ENCODE data around the gene DPP6.

DPP6 gene

DNA sequence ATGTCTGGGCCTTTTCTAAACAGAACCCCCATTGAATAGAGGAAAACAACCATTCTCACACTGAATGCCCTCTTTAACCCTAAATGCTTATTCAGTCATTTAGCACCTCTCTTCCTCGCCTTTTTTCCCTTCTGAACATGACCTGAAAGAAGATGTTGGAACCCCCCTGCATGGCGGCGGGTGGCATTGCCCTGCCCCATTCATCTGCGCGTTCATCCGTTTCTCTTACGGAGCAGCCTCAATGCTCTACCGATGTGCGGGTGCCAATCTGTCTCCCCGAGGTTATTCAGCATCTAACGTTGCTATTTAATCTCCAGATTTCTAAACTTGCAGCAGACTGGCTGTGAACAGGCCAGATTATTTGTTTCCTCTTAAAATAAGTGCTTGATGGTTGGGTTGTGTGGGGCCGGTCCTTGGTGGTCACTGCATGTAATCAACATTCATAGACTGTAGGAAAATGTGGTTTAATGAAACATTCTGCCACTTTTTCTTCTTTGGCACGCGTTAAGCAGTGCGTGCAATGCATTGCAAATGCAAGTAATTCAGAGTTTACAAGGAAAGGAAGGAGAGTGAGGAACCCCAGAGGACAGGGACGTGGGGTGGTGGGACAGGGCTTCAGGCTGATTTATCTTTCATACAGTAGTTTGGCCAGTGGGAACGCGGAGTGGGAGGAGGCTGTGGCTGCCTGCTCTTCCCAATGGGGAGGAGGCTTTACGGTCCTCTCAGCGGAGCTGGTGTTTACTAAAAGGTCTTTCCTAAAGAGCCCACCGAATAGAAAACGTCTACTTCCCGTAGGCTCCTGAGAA lies 286.7 kb downstream of the DPP6 start:
- no peak for DNase-seq (ENCODE audit: low read depth)

DNA sequence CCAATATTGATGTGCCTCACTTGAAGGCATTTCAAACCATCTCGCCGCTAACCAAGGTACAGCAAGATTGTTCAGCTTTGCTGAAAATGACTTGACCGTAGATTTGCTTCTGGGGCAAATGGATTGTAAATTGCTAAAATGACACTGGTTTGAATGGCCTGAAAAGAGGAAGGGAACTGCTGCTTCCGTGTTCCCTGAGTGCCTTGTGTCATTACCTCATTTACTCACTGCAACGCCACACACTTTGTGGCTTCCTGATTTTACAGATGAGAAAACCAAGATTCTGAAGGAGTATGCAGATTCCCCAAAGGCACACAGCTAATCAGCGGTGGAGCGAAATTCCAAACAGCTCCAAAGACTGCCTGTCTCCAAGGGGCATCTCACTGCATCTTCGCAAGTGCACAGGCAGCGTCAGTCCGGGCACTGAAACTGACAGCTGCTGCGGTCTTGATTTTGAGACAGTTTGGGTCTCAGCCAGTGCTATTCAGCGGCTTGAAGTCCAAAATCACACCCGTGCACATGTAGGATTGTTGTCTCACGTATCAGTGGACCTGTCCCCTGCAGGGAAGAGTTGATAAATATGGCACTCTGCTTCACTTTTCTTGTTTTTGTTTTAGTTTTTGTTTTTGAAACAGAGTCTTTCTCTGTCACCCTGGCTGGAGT lies 290.9 kb downstream of the DPP6 start:
- no peak for DNase-seq (ENCODE audit: low read depth)

DNA sequence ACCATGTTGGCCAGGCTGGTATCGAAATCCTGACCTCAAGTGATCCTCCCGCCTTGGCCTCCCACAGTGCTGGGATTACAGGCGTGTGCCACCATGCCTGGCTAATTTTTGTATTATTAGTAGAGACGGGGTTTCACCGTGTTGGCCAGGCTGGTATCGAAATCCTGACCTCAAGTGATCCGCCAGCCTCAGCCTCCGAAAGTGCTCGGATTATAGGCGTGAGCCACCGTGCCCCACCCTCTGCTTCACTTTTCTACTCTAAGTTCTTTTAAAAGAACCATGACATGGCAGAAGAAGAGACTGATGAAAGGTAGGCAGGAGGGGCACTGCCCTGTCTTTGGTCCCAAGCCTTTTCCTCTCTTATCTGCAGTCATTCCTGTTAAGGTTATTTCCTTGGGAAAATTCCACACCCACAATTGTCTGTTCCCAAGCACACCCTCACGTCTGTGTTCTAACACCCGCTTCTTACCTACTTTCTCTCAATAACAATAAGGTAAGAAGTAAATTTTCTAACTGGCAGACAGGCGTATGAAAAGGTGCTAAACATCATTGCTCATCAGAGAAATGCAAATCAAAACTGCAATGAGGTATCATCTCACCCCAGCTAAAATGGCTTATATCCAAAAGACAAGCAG lies 291.7 kb downstream of the DPP6 start:
- no peak for DNase-seq (ENCODE audit: low read depth)

DNA sequence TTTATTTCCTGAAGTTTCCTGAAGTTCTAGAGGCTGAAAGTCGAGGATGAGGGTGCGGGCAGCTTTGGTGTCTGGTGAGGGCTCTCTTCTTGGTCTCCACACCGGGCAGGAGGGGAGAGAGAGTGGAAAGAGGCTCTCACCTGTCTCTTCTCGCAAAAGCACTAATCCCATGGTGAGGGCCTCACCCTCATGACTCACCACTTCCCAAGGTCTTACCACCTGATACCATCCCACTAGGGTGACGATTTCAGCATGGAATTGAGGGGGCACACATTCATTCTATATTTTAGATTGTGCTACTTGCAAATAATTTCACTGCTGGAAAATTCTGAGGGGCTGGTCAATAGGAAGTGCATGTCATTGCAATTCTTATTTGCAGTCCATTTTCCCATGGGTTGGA lies 292.9 kb downstream of the DPP6 start:
- DNase-seq (ENCODE audit: low read depth): no peak

DNA sequence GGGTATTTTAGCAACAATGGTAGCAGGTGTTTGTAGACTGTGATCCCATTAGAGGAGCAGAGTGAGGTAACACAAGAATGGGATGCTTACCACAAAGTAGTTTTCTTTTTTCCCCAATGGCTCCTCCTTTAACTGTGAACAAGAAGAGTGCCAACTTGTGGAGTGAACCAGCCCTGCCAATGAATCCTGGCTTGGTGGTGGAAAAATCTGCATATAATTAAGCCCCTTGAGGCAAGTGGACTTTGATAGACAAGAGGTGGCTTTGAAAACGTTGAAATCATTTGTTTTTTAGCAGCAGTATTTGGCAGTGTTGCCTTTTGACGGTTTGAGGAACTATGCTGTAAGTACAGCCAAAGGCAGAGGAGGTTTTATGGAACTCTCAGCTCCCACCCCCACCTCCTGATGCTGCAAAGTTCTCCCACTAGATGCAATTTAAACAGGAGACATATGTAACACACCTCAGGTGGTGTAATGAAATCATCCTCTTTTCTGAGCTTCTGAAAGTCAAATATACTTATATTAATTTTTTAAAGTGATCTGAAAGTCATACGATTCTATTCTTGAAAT lies 295.6 kb downstream of the DPP6 start:
- no peak for DNase-seq (ENCODE audit: low read depth)

DNA sequence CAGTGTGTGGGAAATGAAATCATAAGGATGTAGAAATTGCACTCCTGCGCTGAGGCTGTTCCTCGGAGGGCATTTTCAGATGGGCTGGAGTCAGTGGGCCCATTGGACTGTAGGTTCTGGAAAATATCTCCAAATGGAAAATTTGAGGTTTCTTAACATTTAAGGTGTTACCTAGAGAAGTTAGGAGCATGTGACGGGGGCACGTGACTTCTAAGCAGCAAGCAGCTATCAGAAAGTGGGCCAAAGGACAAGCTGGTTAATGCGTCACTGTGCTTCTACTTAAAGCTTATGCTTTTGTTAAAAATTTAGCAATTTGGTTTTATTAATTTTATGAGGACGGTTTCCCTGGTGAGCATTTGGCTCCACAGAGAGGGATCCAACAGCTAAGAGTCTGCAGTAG lies 298.7 kb downstream of the DPP6 start:
- no peak for DNase-seq (ENCODE audit: low read depth)

DNA sequence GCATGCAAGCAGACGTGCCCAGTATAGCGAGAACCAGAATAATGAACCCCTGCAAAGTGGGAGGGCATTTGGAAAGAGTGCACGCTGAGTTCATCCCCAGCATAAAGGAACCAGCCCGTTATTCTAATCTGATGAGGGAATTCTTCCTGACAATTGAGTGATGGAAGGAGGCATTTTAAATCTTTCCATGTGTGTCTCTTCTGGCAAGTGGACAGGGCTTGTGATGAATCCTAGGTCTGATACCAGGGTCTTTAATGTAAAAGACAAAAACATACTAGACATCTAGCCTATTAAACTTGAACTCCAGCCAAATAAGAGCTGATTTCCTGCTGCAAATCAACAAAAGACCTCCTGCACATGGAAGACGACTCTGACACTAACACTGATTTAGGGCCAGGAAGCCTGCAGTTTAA lies 301.2 kb downstream of the DPP6 start:
- DNase-seq (ENCODE audit: low read depth): no peak

DNA sequence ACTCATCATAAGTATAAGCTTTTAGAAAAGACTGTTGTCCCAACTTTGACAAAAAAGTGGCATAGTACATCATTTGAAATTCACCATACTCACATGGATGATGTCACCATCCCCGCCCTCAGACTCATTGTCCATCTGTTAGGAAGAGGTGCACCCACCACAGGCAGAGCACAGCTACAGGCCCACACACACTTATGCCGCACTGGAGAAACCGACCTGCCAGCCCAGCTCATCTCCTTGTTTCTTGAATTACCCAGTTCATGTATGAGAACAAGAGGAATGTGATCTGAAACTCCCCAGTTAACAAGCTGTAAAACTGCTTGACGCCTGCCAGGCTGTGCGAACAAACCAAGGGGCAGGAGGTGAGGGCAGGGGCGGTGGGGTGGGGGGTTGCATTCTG lies 312.0 kb downstream of the DPP6 start:
- no peak for DNase-seq (ENCODE audit: low read depth)

DNA sequence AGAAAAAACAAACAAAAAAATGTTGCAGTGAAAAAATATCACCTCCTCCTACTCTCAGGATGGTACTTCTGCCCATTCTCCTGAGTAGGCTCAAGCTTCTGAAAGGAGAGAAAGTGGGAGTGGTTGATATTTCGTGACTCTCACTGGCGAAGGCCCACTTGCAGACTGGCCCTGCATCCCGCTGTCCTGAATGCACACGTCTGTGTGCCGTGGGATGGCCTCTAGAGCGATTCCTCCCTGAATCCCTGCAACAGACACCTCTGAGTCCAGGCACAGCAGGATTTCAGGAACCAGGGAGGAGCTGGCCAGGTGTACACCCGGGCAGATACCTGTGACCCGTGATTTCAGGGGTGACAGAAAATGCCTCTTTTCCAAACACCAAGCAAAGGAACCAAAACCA lies 319.2 kb downstream of the DPP6 start:
- DNase-seq (ENCODE audit: low read depth): no peak

DNA sequence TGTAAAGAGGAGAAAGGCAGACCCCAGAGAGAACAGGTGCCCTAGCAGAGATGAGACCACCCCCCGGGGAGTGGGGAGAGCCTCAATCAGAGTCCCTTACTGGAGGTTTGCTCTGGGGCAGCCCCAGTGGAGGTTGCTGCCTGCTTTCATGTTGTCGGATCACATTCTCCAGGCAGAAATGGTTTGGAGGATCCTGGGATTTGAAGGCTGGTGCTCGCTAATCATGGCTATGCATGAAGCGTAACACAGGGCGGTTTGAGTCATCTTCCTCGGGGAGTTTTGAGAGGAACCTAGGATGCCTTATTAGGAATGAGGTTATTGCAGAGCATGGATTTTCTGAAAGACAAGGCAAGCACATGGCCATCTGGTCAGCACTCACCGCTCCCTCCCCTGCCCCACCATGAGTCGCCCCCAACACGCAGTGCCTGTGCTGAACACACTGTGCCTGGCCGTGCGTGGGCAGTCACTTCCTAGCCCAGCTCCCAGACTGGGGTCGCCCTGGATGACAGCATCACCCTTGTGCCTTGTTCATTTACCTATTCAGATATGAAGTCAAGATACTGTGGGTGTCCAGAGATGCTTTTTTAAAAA lies 319.9 kb downstream of the DPP6 start:
- no peak for DNase-seq (ENCODE audit: low read depth)

DNA sequence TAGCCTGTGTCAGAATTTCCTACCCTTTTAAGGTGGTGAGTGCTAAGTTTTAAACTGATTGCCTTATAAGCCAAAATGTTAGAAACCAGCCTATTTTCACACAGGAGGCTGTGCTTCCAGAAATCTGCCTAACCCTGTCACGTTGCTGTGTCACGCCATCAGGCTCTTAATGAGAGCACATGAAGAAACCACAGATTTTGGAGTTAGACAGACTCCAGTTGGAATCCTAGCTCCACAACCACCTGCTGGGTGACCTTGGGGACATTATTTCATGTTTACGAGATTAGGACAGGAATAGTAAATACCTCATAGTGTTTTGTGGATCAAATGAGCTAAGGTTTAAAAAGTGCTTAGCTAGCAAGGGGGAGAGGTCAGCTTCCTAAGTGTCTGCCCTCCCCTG lies 321.8 kb downstream of the DPP6 start:
- DNase-seq (ENCODE audit: low read depth): no peak

DNA sequence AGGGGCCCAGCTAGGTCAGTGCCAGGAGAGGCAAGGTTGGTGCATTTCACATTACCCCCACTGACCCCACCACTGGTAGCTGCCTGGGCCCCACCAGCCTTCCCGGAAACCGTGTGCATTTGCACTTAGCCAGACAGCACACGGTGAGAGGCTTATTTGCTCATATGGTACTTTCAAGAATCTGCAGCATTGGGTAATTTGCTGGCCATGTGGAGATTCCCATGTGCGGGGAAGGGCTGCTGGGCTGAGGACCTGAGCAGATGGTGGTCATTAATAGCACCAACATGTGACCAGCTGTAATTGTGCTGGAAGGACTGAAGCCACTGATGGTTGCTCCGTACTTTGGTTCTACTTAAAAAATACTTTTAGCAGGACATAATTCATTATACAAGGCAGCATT lies 323.8 kb downstream of the DPP6 start:
- DNase-seq (ENCODE audit: low read depth): no peak

DNA sequence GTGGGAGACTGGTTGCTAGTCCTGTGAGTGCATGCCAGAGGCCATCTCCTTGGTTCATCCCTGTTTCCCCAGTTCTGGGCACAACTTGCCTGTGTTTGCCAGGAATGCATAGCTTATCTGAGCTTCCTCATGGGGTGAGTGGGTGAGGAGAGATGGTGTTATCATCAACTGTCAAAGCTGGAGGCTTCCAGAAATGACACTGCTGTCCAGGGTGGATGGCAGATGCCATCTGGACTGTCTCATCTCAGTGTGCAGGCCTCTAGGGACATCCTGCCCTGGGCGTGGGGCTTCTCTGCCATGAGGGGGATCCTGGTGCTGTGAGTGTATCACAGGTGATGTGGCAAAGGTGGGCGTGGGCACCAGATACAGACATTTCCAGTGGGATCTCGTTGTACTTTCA lies 328.6 kb downstream of the DPP6 start:
- DNase-seq (ENCODE audit: low read depth): no peak

DNA sequence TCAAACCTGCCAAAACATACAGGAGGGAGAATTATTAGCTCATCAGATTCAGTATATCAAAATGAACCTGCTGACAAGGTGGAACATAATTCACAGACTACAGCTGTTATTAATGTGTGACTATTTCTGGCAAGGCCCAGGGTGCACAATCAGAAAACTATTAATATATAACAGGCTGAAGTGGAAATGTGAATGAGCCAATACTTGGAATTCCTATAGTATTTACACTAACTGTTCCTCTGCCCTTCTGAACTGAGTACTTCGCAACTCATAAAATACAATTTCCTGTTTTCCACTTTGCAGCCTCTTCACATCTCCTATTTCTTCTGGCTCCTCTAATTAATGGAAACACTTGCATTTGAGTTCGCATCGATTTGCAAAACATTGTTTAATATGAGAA lies 330.8 kb downstream of the DPP6 start:
- DNase-seq (ENCODE audit: low read depth): no peak

DNA sequence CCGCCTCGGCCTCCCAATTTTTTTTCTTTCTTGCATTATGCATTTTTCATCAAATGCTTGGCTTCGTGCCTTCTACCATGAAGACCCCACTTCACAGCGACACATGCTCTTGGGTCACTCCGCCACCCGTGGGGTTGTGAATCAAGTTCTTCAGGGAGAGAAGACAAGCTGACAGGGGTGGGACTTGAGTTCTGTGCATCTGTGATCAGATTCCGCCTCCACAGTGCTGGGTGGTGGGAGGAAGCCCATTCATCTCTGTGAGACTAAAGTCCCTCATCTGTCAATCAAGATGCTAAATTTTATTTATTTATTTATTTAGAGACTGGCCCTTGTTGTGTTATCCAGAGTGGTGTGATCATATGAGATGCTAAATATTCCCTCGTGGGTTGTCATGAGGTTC lies 333.0 kb downstream of the DPP6 start:
- DNase-seq (ENCODE audit: low read depth): no peak

DNA sequence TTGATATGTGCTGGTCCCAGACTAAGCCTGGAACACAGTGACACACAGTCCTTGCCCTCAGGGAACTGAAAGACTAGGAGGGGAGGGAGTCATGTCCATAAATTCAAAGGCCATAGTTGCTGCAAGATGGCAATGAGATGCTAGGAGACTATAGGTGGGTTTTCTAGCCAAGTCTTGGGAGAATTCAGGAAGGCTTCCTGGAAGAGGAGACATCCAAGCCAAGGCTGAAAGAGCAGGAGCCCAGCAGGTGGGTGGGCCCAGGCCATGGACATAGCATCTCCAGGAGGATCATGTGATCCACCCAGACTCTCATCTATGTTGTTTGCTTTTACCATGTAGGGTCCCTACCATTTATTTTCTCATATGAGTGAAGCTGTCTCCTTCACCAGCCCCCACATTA lies 335.1 kb downstream of the DPP6 start:
- DNase-seq (ENCODE audit: low read depth): no peak

DNA sequence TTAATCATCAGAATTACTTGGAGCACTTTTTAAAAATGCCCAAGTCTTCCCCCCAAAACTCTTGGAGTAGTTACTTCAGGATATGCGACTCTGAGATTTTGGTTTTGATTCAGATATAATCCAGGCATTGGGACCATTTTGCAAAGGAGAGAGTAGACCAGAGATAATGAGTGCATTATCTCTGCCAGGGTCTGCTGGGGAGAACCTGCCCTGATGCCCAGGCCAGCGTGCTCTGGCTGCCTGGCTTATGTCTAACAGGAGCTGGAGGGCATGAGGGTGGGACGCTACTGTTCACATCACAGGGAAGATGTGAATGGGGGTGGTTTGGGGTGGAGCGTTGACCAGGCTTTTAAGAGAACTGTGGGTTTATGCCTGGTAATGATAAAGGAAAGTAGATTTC lies 336.2 kb downstream of the DPP6 start:
- no peak for DNase-seq (ENCODE audit: low read depth)

DNA sequence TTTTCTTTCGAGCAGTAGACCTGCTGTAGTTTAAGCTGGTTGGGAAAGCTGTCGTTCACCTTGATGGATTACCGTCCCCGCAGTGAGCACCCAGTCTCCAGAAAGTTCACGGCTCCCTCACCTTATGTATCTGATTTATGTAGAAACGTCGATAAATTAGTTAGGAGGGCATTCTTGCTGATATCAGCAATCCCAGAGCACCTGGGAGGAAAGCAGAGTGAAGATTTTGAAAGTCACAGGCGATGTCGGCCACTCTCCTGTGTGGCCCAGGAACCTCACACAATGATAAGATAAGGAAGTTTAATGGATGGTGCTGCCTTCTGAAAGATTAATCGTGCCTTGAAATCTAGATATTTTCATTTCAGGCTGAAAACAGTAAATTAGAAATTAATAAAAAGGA lies 336.8 kb downstream of the DPP6 start:
- DNase-seq (ENCODE audit: low read depth): no peak

DNA sequence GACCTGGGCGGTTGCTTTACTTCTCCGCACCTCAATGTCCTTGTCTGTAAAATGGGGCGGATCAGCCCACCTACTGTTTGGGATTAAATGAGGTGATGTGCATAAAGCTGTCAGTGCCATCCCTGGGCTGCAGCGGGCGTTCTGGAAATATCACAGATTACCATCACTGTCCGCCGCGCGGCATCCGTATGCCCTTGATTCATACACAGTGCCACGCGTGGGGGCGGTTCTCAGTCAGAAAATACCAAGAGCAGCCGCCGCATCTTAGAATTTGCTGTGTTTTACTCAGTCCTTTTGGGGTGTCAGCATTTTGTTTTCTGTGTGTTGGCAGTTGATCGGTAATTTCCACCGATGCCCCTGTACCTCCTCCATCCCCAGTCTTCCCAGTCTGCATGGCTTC lies 338.8 kb downstream of the DPP6 start:
- no peak for DNase-seq (ENCODE audit: low read depth)

DNA sequence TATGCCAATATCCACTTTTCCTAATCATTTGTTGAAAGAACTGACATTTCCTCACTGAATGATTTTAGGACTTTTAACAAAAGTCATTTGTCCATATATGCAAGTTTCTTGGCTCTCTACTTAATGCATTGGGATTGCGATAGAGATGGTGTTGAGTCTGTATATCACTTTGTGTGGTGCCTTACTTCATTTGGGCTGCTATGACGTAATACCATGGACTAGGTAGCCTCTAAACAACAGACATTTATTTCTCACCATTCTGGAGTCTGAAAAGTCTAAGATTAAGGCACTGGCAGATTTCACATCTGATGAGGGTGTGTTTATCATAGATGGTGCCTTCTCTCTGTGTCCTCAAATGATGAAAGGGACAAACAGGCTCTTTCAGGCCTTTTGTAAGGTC lies 342.6 kb downstream of the DPP6 start:
- DNase-seq (ENCODE audit: low read depth): no peak

DNA sequence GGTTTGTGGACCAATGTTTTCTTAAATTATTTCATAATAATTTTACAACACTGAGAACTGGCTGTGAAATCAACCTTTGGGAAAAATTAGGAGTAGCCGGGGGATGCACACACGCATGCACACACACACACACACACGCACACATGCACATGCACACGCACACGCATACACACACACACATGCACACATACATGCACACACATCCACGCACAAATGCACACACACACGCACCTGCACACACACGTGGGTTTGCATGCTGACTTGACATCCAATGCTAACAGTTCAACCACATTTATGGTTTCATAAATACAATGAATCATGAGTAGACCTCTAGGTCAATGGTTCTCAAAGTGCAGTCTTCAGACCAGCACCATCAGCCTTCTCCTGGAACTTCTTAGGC lies 354.1 kb downstream of the DPP6 start:
- DNase-seq (ENCODE audit: low read depth): no peak

DNA sequence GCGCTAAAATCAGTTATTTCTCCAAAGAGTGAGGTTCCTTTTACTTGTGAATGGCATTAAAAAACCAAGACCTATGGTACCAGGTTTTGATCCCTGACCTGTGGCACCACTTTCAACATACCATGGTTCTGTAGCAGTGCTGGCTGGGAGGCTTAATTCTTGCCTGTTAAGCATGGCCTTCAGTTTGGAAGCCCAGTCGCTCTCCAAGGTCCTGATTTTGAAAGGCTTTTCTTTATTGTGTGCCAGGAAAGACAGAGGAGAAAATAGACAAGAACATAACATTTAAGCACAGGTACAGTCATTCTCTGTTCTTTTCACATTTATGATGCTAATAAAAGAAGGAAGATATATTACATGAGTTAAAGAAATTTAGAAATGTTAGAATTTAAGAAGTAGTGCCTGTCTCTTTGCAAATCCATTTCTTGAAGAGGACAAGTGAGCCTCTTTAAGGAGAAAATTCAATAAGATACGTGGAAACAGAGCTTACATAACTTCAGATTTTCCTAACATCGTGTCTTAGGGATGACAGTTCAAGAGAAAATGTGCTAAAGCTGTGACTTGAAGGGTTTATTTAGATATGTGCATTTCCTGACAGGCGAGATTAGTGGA lies 357.6 kb downstream of the DPP6 start:
- no peak for DNase-seq (ENCODE audit: low read depth)

Measured in non-pigmented ciliary epithelial cell (primary cell).